IMR-90 (cell line): Measurements from ENCODE around the gene SIK3. TPM values are rescaled to one million over a fixed set of nuclear protein-coding genes. Genes with fewer than 3 reads are reported as not detected.

Source experiments
- ATAC-seq: fragments of 200-7000 bp; cut with Tn5 transposase; 2 replicates; pipeline ENCODE4 v1.9.1; 2020; ENCODE audit warnings: low read depth, mild to moderate bottlenecking, moderate library complexity
- BruUV-seq: library from RNA; stranded (reverse); fragments of 400-500 nt; replicated peaks from 2 replicates; lab custom pipeline; 2021; lab: Mats Ljungman, UMichigan
- CTCF ChIA-PET: fragments of 300-600 bp; formaldehyde crosslinking; extraction: SDS; loops from one replicate; lab custom pipeline; 2021; ENCODE audit warnings: antibody characterized with exemption; lab: Yijun Ruan, JAX
- POLR2A ChIA-PET: fragments of 300-600 bp; sonication (Branson Sonifier 250); formaldehyde crosslinking; loops from one replicate; lab custom pipeline; 2022; ENCODE audit warnings: antibody characterized with exemption; ENCODE audit not compliant: unreplicated experiment; lab: Charles Lee
- DNase-seq: peaks from one replicate; pipeline ENCODE4 v3.0.0; 2013
- H2AFZ ChIP-seq: replicated peaks from 2 replicates; pipeline ENCODE3; 2013; ENCODE audit warnings: low read length, mild to moderate bottlenecking; ENCODE audit not compliant: poor library complexity
- H2AK5ac ChIP-seq: 2 replicates; pipeline ENCODE4 v1.6.1; 2013; ENCODE audit warnings: low read depth, low read length, inconsistent platforms
- H2AK9ac ChIP-seq: replicated peaks from 2 replicates; pipeline ENCODE3; 2013; ENCODE audit warnings: mild to moderate bottlenecking, low read depth, low read length, moderate library complexity; ENCODE audit not compliant: poor library complexity
- H2BK120ac ChIP-seq: 2 replicates; pipeline ENCODE4 v1.6.1; 2013; ENCODE audit warnings: low read depth, low read length, inconsistent platforms
- H2BK15ac ChIP-seq: 3 replicates; pipeline ENCODE4 v1.6.1; 2013; ENCODE audit warnings: low read depth, low read length, inconsistent platforms
- H2BK20ac ChIP-seq: 2 replicates; pipeline ENCODE4 v1.6.1; 2013; ENCODE audit warnings: low read depth, mild to moderate bottlenecking, inconsistent platforms, low read length, moderate library complexity
- H2BK5ac ChIP-seq: 2 replicates; pipeline ENCODE4 v1.6.1; 2013; ENCODE audit warnings: mild to moderate bottlenecking, low read depth, low read length, inconsistent platforms; ENCODE audit not compliant: poor library complexity, severe bottlenecking
- H3K14ac ChIP-seq: replicated peaks from 2 replicates; pipeline ENCODE4 v1.6.1; 2013; ENCODE audit warnings: low read depth, low read length, inconsistent platforms
- H3K18ac ChIP-seq: 2 replicates; pipeline ENCODE4 v1.6.1; 2013; ENCODE audit warnings: low read depth, low read length, control low read depth
- H3K23ac ChIP-seq: 2 replicates; pipeline ENCODE4 v1.6.1; 2013; ENCODE audit warnings: low read depth, low read length, inconsistent platforms
- H3K27ac ChIP-seq: 2 replicates; pipeline ENCODE4 v1.5.1; 2013; ENCODE audit warnings: mild to moderate bottlenecking, control low read depth, low read length; ENCODE audit not compliant: insufficient read depth
- H3K27me3 ChIP-seq: 2 replicates; pipeline ENCODE4 v1.6.1; 2013; ENCODE audit warnings: low read length; ENCODE audit not compliant: control insufficient read depth, insufficient read depth
- H3K36me3 ChIP-seq: 2 replicates; pipeline ENCODE4 v1.6.1; 2013; ENCODE audit warnings: low read length, mixed read lengths; ENCODE audit not compliant: control insufficient read depth, insufficient read depth
- H3K4ac ChIP-seq: 2 replicates; pipeline ENCODE4 v1.6.1; 2013; ENCODE audit warnings: low read depth, low read length, inconsistent platforms
- H3K4me1 ChIP-seq: 2 replicates; pipeline ENCODE4 v1.6.1; 2013; ENCODE audit warnings: low read length, mixed read lengths; ENCODE audit not compliant: control insufficient read depth, insufficient read depth
- H3K4me2 ChIP-seq: 2 replicates; pipeline ENCODE4 v1.6.1; 2013; ENCODE audit warnings: low read depth, mild to moderate bottlenecking, control low read depth, low read length, moderate library complexity
- H3K4me3 ChIP-seq: 2 replicates; pipeline ENCODE4 v1.5.1; 2013; ENCODE audit warnings: low read depth, mild to moderate bottlenecking, control low read depth, low read length, moderate library complexity; ENCODE audit not compliant: insufficient read depth
- H3K56ac ChIP-seq: 2 replicates; pipeline ENCODE4 v1.6.1; 2013; ENCODE audit warnings: low read length, inconsistent platforms; ENCODE audit not compliant: insufficient read depth; ENCODE audit errors: extremely low read depth
- H3K79me1 ChIP-seq, 2 experiments: 2 replicates each; pipeline ENCODE4 v1.6.1; 2013; ENCODE audit warnings: low read length in 2 of 2, inconsistent platforms in 1 of 2, low read depth in 1 of 2
- H3K9ac ChIP-seq: 2 replicates; pipeline ENCODE4 v1.6.1; 2013; ENCODE audit warnings: low read depth, low read length, control low read depth
- H3K9me1 ChIP-seq: 2 replicates; pipeline ENCODE4 v1.6.1; 2013; ENCODE audit warnings: low read length, inconsistent platforms; ENCODE audit not compliant: insufficient read depth
- H3K9me3 ChIP-seq: 2 replicates; pipeline ENCODE4 v1.6.1; 2013; ENCODE audit warnings: low read length; ENCODE audit not compliant: control insufficient read depth, insufficient read depth
- H4K20me1 ChIP-seq: 2 replicates; pipeline ENCODE4 v1.6.1; 2013; ENCODE audit warnings: low read length, inconsistent platforms; ENCODE audit not compliant: insufficient read depth
- H4K5ac ChIP-seq: 2 replicates; pipeline ENCODE4 v1.6.1; 2013; ENCODE audit warnings: mild to moderate bottlenecking, low read depth, low read length, control low read depth
- H4K8ac ChIP-seq, 2 experiments: 2 replicates each; pipeline ENCODE4 v1.6.1; 2013; ENCODE audit warnings: low read depth in 2 of 2, low read length in 2 of 2, control low read depth in 1 of 2, inconsistent platforms in 1 of 2
- H4K91ac ChIP-seq: 2 replicates; pipeline ENCODE4 v1.6.1; 2013; ENCODE audit warnings: low read depth, low read length, inconsistent platforms; ENCODE audit not compliant: insufficient read depth
- BHLHE40 ChIP-seq: fragments of 150-350 bp; IDR thresholded peaks from 2 replicates; pipeline ENCODE4 v1.6.1; 2016; ENCODE audit warnings: mild to moderate bottlenecking, low read depth, low read length
- CEBPB ChIP-seq: IDR thresholded peaks from 2 replicates; pipeline ENCODE4 v1.6.1; 2012; ENCODE audit warnings: low read depth, low read length, improper control_type of control experiment
- CHD1 ChIP-seq: IDR thresholded peaks from 2 replicates; pipeline ENCODE4 v1.6.1; 2012; ENCODE audit warnings: low read depth, low read length, improper control_type of control experiment
- FOS ChIP-seq: fragments of 150-350 bp; IDR thresholded peaks from 2 replicates; pipeline ENCODE4 v1.6.1; 2016; ENCODE audit warnings: low read depth, low read length
- MAFK ChIP-seq: IDR thresholded peaks from 2 replicates; pipeline ENCODE4 v1.6.1; 2012; ENCODE audit warnings: low read depth, low read length, improper control_type of control experiment
- MAZ ChIP-seq: IDR thresholded peaks from 2 replicates; pipeline ENCODE4 v1.6.1; 2012; ENCODE audit warnings: low read depth, mild to moderate bottlenecking, low read length, improper control_type of control experiment, moderate library complexity, borderline replicate concordance
- MXI1 ChIP-seq: IDR thresholded peaks from 2 replicates; pipeline ENCODE4 v1.6.1; 2012; ENCODE audit warnings: low read depth, mild to moderate bottlenecking, low read length, moderate library complexity, borderline replicate concordance
- NFE2L2 ChIP-seq: fragments of 150-350 bp; IDR thresholded peaks from 2 replicates; pipeline ENCODE4 v1.6.1; 2016; ENCODE audit warnings: low read depth, mild to moderate bottlenecking, low read length
- POLR2A ChIP-seq: IDR thresholded peaks from 2 replicates; pipeline ENCODE4 v1.6.1; 2012; ENCODE audit warnings: mild to moderate bottlenecking, low read depth, low read length
- RAD21 ChIP-seq: IDR thresholded peaks from 2 replicates; pipeline ENCODE4 v1.6.1; 2012; ENCODE audit warnings: low read length, improper control_type of control experiment
- RCOR1 ChIP-seq: IDR thresholded peaks from 2 replicates; pipeline ENCODE4 v1.6.1; 2012; ENCODE audit warnings: mild to moderate bottlenecking, low read length, improper control_type of control experiment; ENCODE audit not compliant: insufficient replicate concordance
- RFX5 ChIP-seq: IDR thresholded peaks from 2 replicates; pipeline ENCODE4 v1.8.0; 2012; ENCODE audit warnings: low read depth, mild to moderate bottlenecking, low read length, moderate library complexity
- SMC3 ChIP-seq: fragments of 150-350 bp; IDR thresholded peaks from 2 replicates; pipeline ENCODE4 v1.6.1; 2016; ENCODE audit warnings: low read depth, mild to moderate bottlenecking, antibody characterized with exemption, low read length, moderate library complexity
- WGBS, 2 experiments: methylation state at CpG; one replicate each; pipeline versions ENCODE4 v1.1.5 to v1.1.7; 2013; ENCODE audit warnings: missing lambda C conversion rate in 2 of 2; ENCODE audit not compliant: insufficient read length in 1 of 2; ENCODE audit errors: extremely low coverage in 2 of 2; 5-methylcytosine and 5-hydroxymethylcytosine counted together
- dilution Hi-C: fragments of 300-500 bp; cut with HindIII; formaldehyde crosslinking; loops from one replicate; pipeline ENCODE4 v1.14.3; 2018; ENCODE audit warnings: low sequenced_read_pairs; ENCODE audit not compliant: unreplicated experiment
- in situ Hi-C: fragments of 300-500 bp; cut with MboI; formaldehyde crosslinking; loops from 3 replicates; pipeline ENCODE4 v1.14.3; 2019; ENCODE audit warnings: low sequenced_read_pairs, inconsistent platforms, mixed read lengths
- intact Hi-C: fragments of 100-400 bp; cut with micrococcal nuclease; formaldehyde crosslinking; loops from 2 replicates; pipeline ENCODE4 v1.10.0; 2022
- polyA plus RNA-seq, 3 experiments: library from polyadenylated mRNA; depleted of rRNA; stranded (reverse); fragments of >200 nt; gene quantifications; 2 replicates each; pipeline ENCODE4 v1.2.3, GENCODE V29; 2012; ENCODE audit warnings: low replicate concordance in 1 of 3
- total RNA-seq: library from RNA; depleted of rRNA; stranded (reverse); fragments of >200 nt; gene quantifications from 2 replicates; pipeline ENCODE4 v1.2.3, GENCODE V29; 2012
- TF ChIP-seq, protein P1 (sequence below): conservative IDR thresholded peaks from 2 replicates; pipeline ENCODE4 v1.5.1; 2012; ENCODE audit warnings: mild to moderate bottlenecking, low read depth, low read length, improper control_type of control experiment
- TF ChIP-seq, protein P2 (sequence below): fragments of 150-350 bp; IDR thresholded peaks from 2 replicates; pipeline ENCODE4 v1.6.1; 2017; ENCODE audit warnings: mild to moderate bottlenecking, antibody characterized with exemption, low read length, low read depth
- TF ChIP-seq, protein P3 (sequence below): fragments of 150-350 bp; IDR thresholded peaks from 2 replicates; pipeline ENCODE4 v1.6.1; 2016; ENCODE audit warnings: low read depth, mild to moderate bottlenecking, low read length, moderate library complexity, borderline replicate concordance

Gene SIK3
- total and polyA plus RNA-seq, 2 of the 4 experiments (the other 2 are of a cell fraction): 8.2 to 9.1 TPM

DNA sequence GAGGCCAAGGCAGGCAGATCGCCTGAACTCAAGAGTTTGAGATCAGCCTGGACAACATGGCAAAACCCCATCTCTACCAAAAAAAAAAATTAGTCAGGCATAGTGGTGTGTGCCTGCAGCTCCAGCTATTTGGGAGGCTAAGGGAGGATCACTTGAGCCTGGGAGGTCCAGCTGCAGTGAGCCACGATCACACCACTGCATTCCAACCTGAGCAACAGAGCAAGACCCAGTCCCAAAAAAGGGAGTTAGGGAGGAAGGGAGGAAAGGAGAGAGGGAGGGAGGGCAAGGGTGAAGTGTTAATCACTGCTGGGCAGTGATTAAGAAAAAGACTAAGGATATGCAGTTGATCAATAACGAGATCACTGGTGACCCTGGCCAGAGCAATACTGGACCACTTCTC is 204.8 kb downstream of the SIK3 start:
- TF ChIP-seq MAFK (no peak), FOS (no peak), RCOR1 (no peak), RAD21 (no peak), SMC3 (no peak), BHLHE40 (no peak), MAZ (no peak), CEBPB (no peak), POLR2A (no peak), NFE2L2 (no peak), RFX5 (no peak), MXI1 (no peak), CHD1 (no peak)
- TF ChIP-seq, protein P1, sequence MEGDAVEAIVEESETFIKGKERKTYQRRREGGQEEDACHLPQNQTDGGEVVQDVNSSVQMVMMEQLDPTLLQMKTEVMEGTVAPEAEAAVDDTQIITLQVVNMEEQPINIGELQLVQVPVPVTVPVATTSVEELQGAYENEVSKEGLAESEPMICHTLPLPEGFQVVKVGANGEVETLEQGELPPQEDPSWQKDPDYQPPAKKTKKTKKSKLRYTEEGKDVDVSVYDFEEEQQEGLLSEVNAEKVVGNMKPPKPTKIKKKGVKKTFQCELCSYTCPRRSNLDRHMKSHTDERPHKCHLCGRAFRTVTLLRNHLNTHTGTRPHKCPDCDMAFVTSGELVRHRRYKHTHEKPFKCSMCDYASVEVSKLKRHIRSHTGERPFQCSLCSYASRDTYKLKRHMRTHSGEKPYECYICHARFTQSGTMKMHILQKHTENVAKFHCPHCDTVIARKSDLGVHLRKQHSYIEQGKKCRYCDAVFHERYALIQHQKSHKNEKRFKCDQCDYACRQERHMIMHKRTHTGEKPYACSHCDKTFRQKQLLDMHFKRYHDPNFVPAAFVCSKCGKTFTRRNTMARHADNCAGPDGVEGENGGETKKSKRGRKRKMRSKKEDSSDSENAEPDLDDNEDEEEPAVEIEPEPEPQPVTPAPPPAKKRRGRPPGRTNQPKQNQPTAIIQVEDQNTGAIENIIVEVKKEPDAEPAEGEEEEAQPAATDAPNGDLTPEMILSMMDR: no peak
- TF ChIP-seq, protein P2, sequence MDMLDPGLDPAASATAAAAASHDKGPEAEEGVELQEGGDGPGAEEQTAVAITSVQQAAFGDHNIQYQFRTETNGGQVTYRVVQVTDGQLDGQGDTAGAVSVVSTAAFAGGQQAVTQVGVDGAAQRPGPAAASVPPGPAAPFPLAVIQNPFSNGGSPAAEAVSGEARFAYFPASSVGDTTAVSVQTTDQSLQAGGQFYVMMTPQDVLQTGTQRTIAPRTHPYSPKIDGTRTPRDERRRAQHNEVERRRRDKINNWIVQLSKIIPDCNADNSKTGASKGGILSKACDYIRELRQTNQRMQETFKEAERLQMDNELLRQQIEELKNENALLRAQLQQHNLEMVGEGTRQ: no peak
- TF ChIP-seq, protein P3, sequence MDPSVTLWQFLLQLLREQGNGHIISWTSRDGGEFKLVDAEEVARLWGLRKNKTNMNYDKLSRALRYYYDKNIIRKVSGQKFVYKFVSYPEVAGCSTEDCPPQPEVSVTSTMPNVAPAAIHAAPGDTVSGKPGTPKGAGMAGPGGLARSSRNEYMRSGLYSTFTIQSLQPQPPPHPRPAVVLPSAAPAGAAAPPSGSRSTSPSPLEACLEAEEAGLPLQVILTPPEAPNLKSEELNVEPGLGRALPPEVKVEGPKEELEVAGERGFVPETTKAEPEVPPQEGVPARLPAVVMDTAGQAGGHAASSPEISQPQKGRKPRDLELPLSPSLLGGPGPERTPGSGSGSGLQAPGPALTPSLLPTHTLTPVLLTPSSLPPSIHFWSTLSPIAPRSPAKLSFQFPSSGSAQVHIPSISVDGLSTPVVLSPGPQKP: no peak
- Histone ChIP-seq H3K4ac (no peak overlapping the region), H3K9me3 (no peaks in the 10 kb centered on the region), H2AK9ac (no peak overlapping the region), H2AFZ (no peak overlapping the region), H3K27ac (no peak overlapping the region), H4K5ac (no peak overlapping the region), H3K23ac (no peak overlapping the region), H3K9me1 (no peaks in the 10 kb centered on the region; the same call in 1 of the 2 replicates), H2BK15ac (no peak overlapping the region), H2AK5ac (no peak overlapping the region), H3K56ac (no peak overlapping the region), H3K14ac (no peak overlapping the region), H3K79me1 (no peaks in the 10 kb centered on the region; a peak in 1 of 4 replicates), H3K4me1 (peaks cover 3% of the 10 kb centered on the region; the same call in 1 of the 2 replicates), H3K27me3 (no peaks in the 10 kb centered on the region), H4K20me1 (no peaks in the 10 kb centered on the region), H4K91ac (no peak overlapping the region), H4K8ac (no peak overlapping the region), H3K9ac (no peak overlapping the region), H3K4me3 (no peak overlapping the region), H3K36me3 (peaks cover 17% of the 10 kb centered on the region), H2BK120ac (no peak overlapping the region), H3K18ac (no peak overlapping the region), H2BK20ac (no peak overlapping the region), H3K4me2 (no peak overlapping the region), H2BK5ac (no peak overlapping the region)
- ATAC-seq (no peak), DNase-seq (no peak)
- intact Hi-C loops: no loop called here
- no TSS peak for BruUV-seq
- WGBS, 2 experiments: no CpG with 5 or more reads among the region's 3 CpGs
- dilution Hi-C loops: no loop called here
- in situ Hi-C loops: no loop called here
- CTCF ChIA-PET: no interaction called here
- POLR2A ChIA-PET: no interaction called here
